HG02623 (cell line): Measurements from ENCODE around the gene EMILIN3.
A peak's percentile ranks its signal among the peaks of the same experiment; 100 is the strongest.
"Not testable (repeated sequence)": the region's sequence is repeated elsewhere in the genome, so short reads cannot be mapped to it uniquely, and the experiment has no call there.

Experiments
- ATAC-seq: cut with Tn5 transposase; IDR thresholded peaks from one replicate; pipeline ENCODE4 v1.9.1; 2021; ENCODE audit warnings: moderate library complexity; ENCODE audit not compliant: unreplicated experiment

Gene EMILIN3

GRCh38 chr20:41320976-41321375, 45.6 kb downstream of the EMILIN3 start:
- ATAC-seq, result no peak

- no peak for ATAC-seq
Observed at GRCh38 chr20:41320441-41320840, 46.2 kb downstream of the EMILIN3 start.

GRCh38 chr20:41318271-41318649, 48.4 kb downstream of the EMILIN3 start:
- ATAC-seq, result no peak

- ATAC-seq, result peak; percentile 96
Observed at GRCh38 chr20:41317546-41318270, 48.9 kb downstream of the EMILIN3 start, which contains the start of gene ZHX3. TSS of gene ZHX3 (minus strand) at chr20:41317731. CDS start at chr20:41204916, 112,815 bp downstream.

GRCh38 chr20:41316602-41317545, 49.7 kb downstream of the EMILIN3 start:
- peak; percentile 60 for ATAC-seq

GRCh38 chr20:41316051-41316450, 50.6 kb downstream of the EMILIN3 start:
- ATAC-seq, result no peak

- ATAC-seq, result no peak
Observed at GRCh38 chr20:41314386-41314785, 52.2 kb downstream of the EMILIN3 start.

- not testable (repeated sequence) for ATAC-seq
Observed at GRCh38 chr20:41312009-41312408, 54.6 kb downstream of the EMILIN3 start.
